ENCODE results near the gene SERPINA12.
"Not testable (repeated sequence)": the region's sequence is repeated elsewhere in the genome, so short reads cannot be mapped to it uniquely, and the experiment has no call there.

Gene SERPINA12

GRCh38 chr14:94535506-94535905 is 26.2 kb upstream of the SERPINA12 start:
- DNase-seq, result no peak

GRCh38 chr14:94532447-94532846 is 23.2 kb upstream of the SERPINA12 start:
- no peak for DNase-seq

GRCh38 chr14:94531187-94531586 is 21.9 kb upstream of the SERPINA12 start:
- no peak for DNase-seq

- no peak for DNase-seq
Measured at GRCh38 chr14:94524093-94524492, 14.8 kb upstream of the SERPINA12 start.

- DNase-seq, result no peak
Measured at GRCh38 chr14:94523265-94523664, 14.0 kb upstream of the SERPINA12 start.

GRCh38 chr14:94522115-94522724 is 13.0 kb upstream of the SERPINA12 start:
- no peak for DNase-seq

GRCh38 chr14:94521375-94522114 is 12.3 kb upstream of the SERPINA12 start:
- no peak for DNase-seq

- no peak for DNase-seq
Measured at GRCh38 chr14:94517641-94518257, 8.5 kb upstream of the SERPINA12 start.

- no peak for DNase-seq
Measured at GRCh38 chr14:94517248-94517640, 8.0 kb upstream of the SERPINA12 start.

- DNase-seq, result no peak
Measured at GRCh38 chr14:94515856-94516255, 6.6 kb upstream of the SERPINA12 start.

GRCh38 chr14:94515426-94515825 is 6.2 kb upstream of the SERPINA12 start:
- DNase-seq, result no peak

- no peak for DNase-seq
Measured at GRCh38 chr14:94514351-94514750, 5.1 kb upstream of the SERPINA12 start.

- not testable (repeated sequence) for DNase-seq
Measured at GRCh38 chr14:94510481-94510880, 1.2 kb upstream of the SERPINA12 start.

- no peak for DNase-seq
Measured at GRCh38 chr14:94505641-94506040, 3.6 kb downstream of the SERPINA12 start.

GRCh38 chr14:94505206-94505605 is 4.1 kb downstream of the SERPINA12 start:
- no peak for DNase-seq

GRCh38 chr14:94501588-94502516 is 7.4 kb downstream of the SERPINA12 start:
- no peak for DNase-seq

- DNase-seq, result no peak
Measured at GRCh38 chr14:94500264-94500663, 9.0 kb downstream of the SERPINA12 start.

GRCh38 chr14:94499673-94500072 is 9.6 kb downstream of the SERPINA12 start:
- DNase-seq, result no peak

GRCh38 chr14:94498215-94498614 is 11.1 kb downstream of the SERPINA12 start:
- DNase-seq, result no peak

GRCh38 chr14:94494085-94494484 is 15.2 kb downstream of the SERPINA12 start:
- DNase-seq, result no peak

GRCh38 chr14:94491511-94491910 is 17.8 kb downstream of the SERPINA12 start:
- no peak for DNase-seq

- no peak for DNase-seq
Measured at GRCh38 chr14:94489336-94489735, 19.9 kb downstream of the SERPINA12 start.

- DNase-seq, result no peak
Measured at GRCh38 chr14:94486883-94487282, 22.4 kb downstream of the SERPINA12 start.
